Endodermal cell (in vitro differentiated cells): ENCODE data around the gene ST3GAL5. TPM values are rescaled to one million over a fixed set of nuclear protein-coding genes. Genes with fewer than 3 reads are reported as not detected.
"Not testable (repeated sequence)": the region's sequence is repeated elsewhere in the genome, so short reads cannot be mapped to it uniquely, and the experiment has no call there.

Source experiments
- DNase-seq: peaks from one replicate; pipeline ENCODE4 v3.0.0-alpha.2; 2017
- H3K27ac ChIP-seq: 2 replicates; pipeline ENCODE4 v1.5.1; 2013; ENCODE audit warnings: mild to moderate bottlenecking, low read depth, low read length, moderate library complexity
- H3K27me3 ChIP-seq: 2 replicates; pipeline ENCODE4 v1.6.1; 2013; ENCODE audit warnings: mild to moderate bottlenecking, low read length, moderate library complexity; ENCODE audit not compliant: insufficient read depth, control insufficient read depth, poor library complexity, severe bottlenecking
- H3K36me3 ChIP-seq: 2 replicates; pipeline ENCODE4 v1.7.0; 2013; ENCODE audit warnings: mild to moderate bottlenecking, low read length, moderate library complexity; ENCODE audit not compliant: control insufficient read depth, insufficient read depth
- H3K4me1 ChIP-seq: one replicate; pipeline ENCODE4 v1.7.0; 2013; ENCODE audit warnings: low read length; ENCODE audit not compliant: control insufficient read depth, insufficient read depth
- H3K4me3 ChIP-seq: 2 replicates; pipeline ENCODE4 v1.5.1; 2013; ENCODE audit warnings: mild to moderate bottlenecking, low read length, moderate library complexity
- H3K9ac ChIP-seq: 2 replicates; pipeline ENCODE4 v1.6.1; 2013; ENCODE audit warnings: mild to moderate bottlenecking, low read length, moderate library complexity; ENCODE audit not compliant: poor library complexity, severe bottlenecking; ENCODE audit errors: extremely low read depth
- H3K9me3 ChIP-seq: 2 replicates; pipeline ENCODE4 v1.6.1; 2013; ENCODE audit warnings: mild to moderate bottlenecking, low read length, moderate library complexity; ENCODE audit not compliant: control insufficient read depth
- H3K27ac Mint-ChIP-seq: 2 replicates; pipeline ENCODE4 v1.8.0; 2020; ENCODE audit warnings: mixed read lengths
- H3K27me3 Mint-ChIP-seq: 2 replicates; pipeline ENCODE4 v1.8.0; 2021; ENCODE audit warnings: mild to moderate bottlenecking, mixed read lengths; ENCODE audit not compliant: insufficient read depth
- H3K36me3 Mint-ChIP-seq: 2 replicates; pipeline ENCODE4 v1.8.0; 2020; ENCODE audit warnings: low read depth, mixed read lengths
- H3K4me1 Mint-ChIP-seq: 2 replicates; pipeline ENCODE4 v1.8.0; 2020; ENCODE audit warnings: mixed read lengths
- H3K4me3 Mint-ChIP-seq: 2 replicates; pipeline ENCODE4 v1.8.0; 2020; ENCODE audit warnings: mild to moderate bottlenecking, moderate library complexity, mixed read lengths
- H3K9me3 Mint-ChIP-seq: 2 replicates; pipeline ENCODE4 v1.8.0; 2020; ENCODE audit warnings: mild to moderate bottlenecking, mixed read lengths
- CTCF ChIP-seq: fragments of 200-600 bp; sonication (generic); conservative IDR thresholded peaks from 2 replicates; pipeline ENCODE4 v1.5.0; 2021; ENCODE audit warnings: antibody characterized with exemption, mild to moderate bottlenecking
- WGBS, 2 experiments: methylation state at CpG; one replicate each; pipeline versions ENCODE4 v1.1.5 to v1.1.7; 2013; ENCODE audit warnings: missing lambda C conversion rate in 2 of 2, mixed read lengths in 1 of 2; ENCODE audit not compliant: insufficient coverage in 1 of 2, insufficient read length in 1 of 2; 5-methylcytosine and 5-hydroxymethylcytosine counted together
- total RNA-seq, 2 donors: library from RNA; stranded (reverse); fragmentation: NEBNext Ultra II Directional in 1 of 2; extraction: Animal tissue kit (Norgen Biotek cat#: 25700) in 1 of 2; gene quantifications; 2 replicates in 1 of 2; 3 replicates in 1 of 2; pipeline ENCODE4 v1.2.1, GENCODE V29; 2021

ST3GAL5 gene
- total RNA-seq, 2 donors from 2014 or later: 26.6 to 27.4 TPM

- Mint-ChIP-seq H3K36me3 (peaks cover 20% of the 10 kb centered on the region), H3K27ac (no peak overlapping the region), H3K4me3 (peak overlapping the region; percentile 68), H3K27me3 (peaks cover 22% of the 10 kb centered on the region), H3K4me1 (peaks cover 28% of the 10 kb centered on the region), H3K9me3 (peaks cover 20% of the 10 kb centered on the region)
- Histone ChIP-seq H3K9ac (no peak overlapping the region), H3K4me3 (peak overlapping the region; percentile 89), H3K27ac (no peak overlapping the region), H3K36me3 (peaks cover 12% of the 10 kb centered on the region), H3K27me3 (no peaks in the 10 kb centered on the region), H3K4me1 (no peaks in the 10 kb centered on the region), H3K9me3 (peaks cover 28% of the 10 kb centered on the region)
- 77 to 79% methylated on average over 8 to 11 of the region's 11 CpGs for WGBS, 2 experiments
- no peak for DNase-seq
- no peak for TF ChIP-seq CTCF
Measured at GRCh38 chr2:85886590-85886989, 2.2 kb downstream of the ST3GAL5 start.

GRCh38 chr2:85886141-85886540 is 2.6 kb downstream of the ST3GAL5 start:
- Histone ChIP-seq H3K36me3 (peaks cover 15% of the 10 kb centered on the region), H3K9ac (no peak overlapping the region), H3K27me3 (no peaks in the 10 kb centered on the region), H3K4me3 (peak overlapping the region; percentile 89), H3K9me3 (peaks cover 33% of the 10 kb centered on the region), H3K4me1 (no peaks in the 10 kb centered on the region), H3K27ac (no peak overlapping the region)
- H3K27me3 Mint-ChIP-seq: peaks cover 24% of the 10 kb centered on the region
- peaks cover 28% of the 10 kb centered on the region for H3K4me1 Mint-ChIP-seq
- H3K4me3 Mint-ChIP-seq: no peak overlapping the region
- whole genome bisulfite sequencing, 2 experiments: 80 to 82% methylated on average over 8 of the region's 8 CpGs
- no peak for TF ChIP-seq CTCF
- DNase-seq: no peak
- peaks cover 24% of the 10 kb centered on the region for H3K9me3 Mint-ChIP-seq
- H3K36me3 Mint-ChIP-seq: peaks cover 25% of the 10 kb centered on the region
- no peak overlapping the region for H3K27ac Mint-ChIP-seq

GRCh38 chr2:85881781-85882180 is 7.0 kb downstream of the ST3GAL5 start:
- not testable (repeated sequence) for H3K4me1 Mint-ChIP-seq, H3K4me3 Mint-ChIP-seq, H3K27ac Mint-ChIP-seq

GRCh38 chr2:85880716-85881328 is 8.0 kb downstream of the ST3GAL5 start:
- not testable (repeated sequence) for H3K9ac ChIP-seq, H3K27me3 ChIP-seq, DNase-seq, H3K4me1 Mint-ChIP-seq, H3K27ac Mint-ChIP-seq, H3K27ac ChIP-seq, H3K4me1 ChIP-seq, H3K4me3 Mint-ChIP-seq, H3K4me3 ChIP-seq
- Mint-ChIP-seq H3K36me3 (peaks cover 37% of the 10 kb centered on the region), H3K9me3 (peaks cover 30% of the 10 kb centered on the region), H3K27me3 (peaks cover 10% of the 10 kb centered on the region)
- Histone ChIP-seq H3K36me3 (peaks cover 25% of the 10 kb centered on the region), H3K9me3 (peaks cover 40% of the 10 kb centered on the region)
- whole genome bisulfite sequencing, 2 experiments: 65 to 71% methylated on average over 4 of the region's 4 CpGs

More at GRCh38 chr2:85881781-85882180, 7.0 kb downstream of the ST3GAL5 start:
- peaks cover 25% of the 10 kb centered on the region for H3K36me3 ChIP-seq
- H3K27me3 ChIP-seq, H3K27ac ChIP-seq, DNase-seq, H3K9ac ChIP-seq, H3K4me3 ChIP-seq, H3K4me1 ChIP-seq: not testable (repeated sequence)
- H3K9me3 Mint-ChIP-seq: peaks cover 30% of the 10 kb centered on the region
- peaks cover 13% of the 10 kb centered on the region for H3K27me3 Mint-ChIP-seq
- peaks cover 40% of the 10 kb centered on the region for H3K9me3 ChIP-seq
- WGBS, 2 experiments: 93 to 100% methylated on average over 1 of the region's 1 CpG
- H3K36me3 Mint-ChIP-seq: peaks cover 37% of the 10 kb centered on the region
